IgD-negative memory B cell (primary cell): ENCODE data around the gene EMX2. TPM values are rescaled to one million over a fixed set of nuclear protein-coding genes. Genes with fewer than 3 reads are reported as not detected.

Experiments
- H3K27ac Mint-ChIP-seq, 3 donors: one replicate each; pipeline ENCODE4 v1.8.0; 2020 to 2022; ENCODE audit warnings: mild to moderate bottlenecking in 3 of 3, mixed read lengths in 3 of 3, moderate library complexity in 1 of 3
- H3K27me3 Mint-ChIP-seq: one replicate; pipeline ENCODE4 v1.8.0; 2021; ENCODE audit warnings: mixed read lengths
- H3K36me3 Mint-ChIP-seq: one replicate; pipeline ENCODE4 v1.8.0; 2020; ENCODE audit warnings: mild to moderate bottlenecking, mixed read lengths
- H3K4me1 Mint-ChIP-seq, 3 donors: one replicate each; pipeline ENCODE4 v1.8.0; 2020 to 2022; ENCODE audit warnings: mixed read lengths in 3 of 3, mild to moderate bottlenecking in 1 of 3
- H3K4me3 Mint-ChIP-seq, 4 donors: one replicate each; pipeline ENCODE4 v1.8.0; 2020 to 2022; ENCODE audit warnings: mild to moderate bottlenecking in 4 of 4, mixed read lengths in 4 of 4, moderate library complexity in 3 of 4
- H3K9me3 Mint-ChIP-seq, 3 donors: one replicate each; pipeline ENCODE4 v1.8.0; 2020 to 2021; ENCODE audit warnings: mixed read lengths in 3 of 3, mild to moderate bottlenecking in 1 of 3
- polyA plus RNA-seq: library from polyadenylated mRNA; unstranded; fragments of 300-500 nt; fragmentation: Illumina TruSeq; gene quantifications from one replicate; pipeline ENCODE4 v1.2.3, GENCODE V29; 2021

EMX2 gene
- polyA plus RNA-seq, 1 donor from 2014 or later = not detected

GRCh38 chr10:117546020-117546580 is 3.6 kb downstream of the EMX2 start:
- peak overlapping the region in 1 of 3 donors; percentile 8 for H3K27ac Mint-ChIP-seq
- no peaks in the 10 kb centered on the region for H3K36me3 Mint-ChIP-seq
- H3K9me3 Mint-ChIP-seq = peaks cover 0 to 4% (median 0%) of the 10 kb centered on the region in 3 donors
- H3K27me3 Mint-ChIP-seq = peaks cover 65% of the 10 kb centered on the region
- H3K4me1 Mint-ChIP-seq = peaks cover 2 to 11% (median 7%) of the 10 kb centered on the region in 3 donors
- peak overlapping the region in 2 of 4 donors; percentile 14 to 37 for H3K4me3 Mint-ChIP-seq

- Mint-ChIP-seq H3K4me3 (no peak overlapping the region), H3K9me3 (peaks cover 0 to 4% (median 0%) of the 10 kb centered on the region in 3 donors), H3K4me1 (peaks cover under 1 to 10% (median 2%) of the 10 kb centered on the region in 3 donors), H3K36me3 (no peaks in the 10 kb centered on the region), H3K27me3 (peaks cover 65% of the 10 kb centered on the region), H3K27ac (no peak overlapping the region)
Measured at GRCh38 chr10:117546581-117547015, 4.1 kb downstream of the EMX2 start.

- Mint-ChIP-seq H3K36me3 (no peaks in the 10 kb centered on the region), H3K27me3 (peaks cover 66% of the 10 kb centered on the region), H3K4me1 (peaks cover 0 to 9% (median 0%) of the 10 kb centered on the region in 3 donors), H3K9me3 (peaks cover 0 to 4% (median 0%) of the 10 kb centered on the region in 3 donors), H3K27ac (peak overlapping the region in 2 of 3 donors; percentile 60 to 89), H3K4me3 (peak overlapping the region in 1 of 4 donors; percentile 78)
Measured at GRCh38 chr10:117547016-117547715, 4.6 kb downstream of the EMX2 start.

GRCh38 chr10:117547716-117548668 is 5.4 kb downstream of the EMX2 start:
- Mint-ChIP-seq H3K27ac (peak overlapping the region in 2 of 3 donors; percentile 47 to 60), H3K9me3 (peaks cover 0 to 6% (median 0%) of the 10 kb centered on the region in 3 donors), H3K36me3 (no peaks in the 10 kb centered on the region), H3K4me3 (peak overlapping the region in 2 of 4 donors; percentile 32 to 78), H3K27me3 (peaks cover 70% of the 10 kb centered on the region), H3K4me1 (peaks cover 0 to 9% (median 0%) of the 10 kb centered on the region in 3 donors)

- Mint-ChIP-seq H3K27ac (no peak overlapping the region), H3K9me3 (peaks cover 0 to 5% (median 0%) of the 10 kb centered on the region in 3 donors)
Measured at GRCh38 chr10:117549100-117549585, 6.6 kb downstream of the EMX2 start.

GRCh38 chr10:117550076-117550475 is 7.5 kb downstream of the EMX2 start:
- Mint-ChIP-seq H3K4me1 (peaks cover 0 to 9% (median 0%) of the 10 kb centered on the region in 3 donors), H3K27me3 (peaks cover 74% of the 10 kb centered on the region), H3K9me3 (peaks cover 0 to 4% (median 0%) of the 10 kb centered on the region in 3 donors), H3K36me3 (no peaks in the 10 kb centered on the region), H3K4me3 (peak overlapping the region in 1 of 4 donors; percentile 17), H3K27ac (peak overlapping the region in 2 of 3 donors; percentile 48 to 83)

More at GRCh38 chr10:117549100-117549585, 6.6 kb downstream of the EMX2 start:
- no peak overlapping the region for H3K4me3 Mint-ChIP-seq
- no peaks in the 10 kb centered on the region for H3K36me3 Mint-ChIP-seq
- peaks cover 0 to 9% (median 0%) of the 10 kb centered on the region in 3 donors for H3K4me1 Mint-ChIP-seq
- H3K27me3 Mint-ChIP-seq = peaks cover 72% of the 10 kb centered on the region

GRCh38 chr10:117550599-117551329 is 8.2 kb downstream of the EMX2 start:
- H3K9me3 Mint-ChIP-seq = peaks cover 0 to 4% (median 0%) of the 10 kb centered on the region in 3 donors
- peaks cover 0 to 9% (median 0%) of the 10 kb centered on the region in 3 donors for H3K4me1 Mint-ChIP-seq
- H3K4me3 Mint-ChIP-seq = no peak overlapping the region
- no peaks in the 10 kb centered on the region for H3K36me3 Mint-ChIP-seq
- peak overlapping the region in 1 of 3 donors; percentile 71 for H3K27ac Mint-ChIP-seq
- peaks cover 73% of the 10 kb centered on the region for H3K27me3 Mint-ChIP-seq

- Mint-ChIP-seq H3K27ac (peak overlapping the region in 2 of 3 donors; percentile 59 to 71), H3K27me3 (peaks cover 71% of the 10 kb centered on the region), H3K36me3 (no peaks in the 10 kb centered on the region), H3K4me1 (peaks cover 0 to 6% (median 0%) of the 10 kb centered on the region in 3 donors), H3K4me3 (no peak overlapping the region), H3K9me3 (peaks cover 0 to 4% (median 0%) of the 10 kb centered on the region in 3 donors)
Measured at GRCh38 chr10:117551330-117552155, 9.0 kb downstream of the EMX2 start.

- Mint-ChIP-seq H3K4me1 (peaks cover 0 to 6% (median 0%) of the 10 kb centered on the region in 3 donors), H3K36me3 (no peaks in the 10 kb centered on the region), H3K4me3 (peak overlapping the region in 1 of 4 donors; percentile 60), H3K27me3 (peaks cover 69% of the 10 kb centered on the region), H3K9me3 (peaks cover 0 to 4% (median 0%) of the 10 kb centered on the region in 3 donors), H3K27ac (peak overlapping the region in 1 of 3 donors; percentile 59)
Measured at GRCh38 chr10:117552156-117552631, 9.6 kb downstream of the EMX2 start.

GRCh38 chr10:117552701-117553141 is 10.2 kb downstream of the EMX2 start:
- H3K27me3 Mint-ChIP-seq = peaks cover 64% of the 10 kb centered on the region
- H3K4me3 Mint-ChIP-seq = peak overlapping the region in 2 of 4 donors; percentile 60 to 73
- H3K4me1 Mint-ChIP-seq = peaks cover 0 to 4% (median 0%) of the 10 kb centered on the region in 3 donors
- no peak overlapping the region for H3K27ac Mint-ChIP-seq
- H3K9me3 Mint-ChIP-seq = peaks cover 0 to 4% (median 0%) of the 10 kb centered on the region in 3 donors
- H3K36me3 Mint-ChIP-seq = no peaks in the 10 kb centered on the region

GRCh38 chr10:117553142-117553814 is 10.7 kb downstream of the EMX2 start:
- Mint-ChIP-seq H3K9me3 (peaks cover 0 to 4% (median 0%) of the 10 kb centered on the region in 3 donors), H3K4me1 (no peaks in the 10 kb centered on the region), H3K4me3 (no peak overlapping the region), H3K27ac (no peak overlapping the region), H3K36me3 (no peaks in the 10 kb centered on the region), H3K27me3 (peaks cover 58% of the 10 kb centered on the region)

- Mint-ChIP-seq H3K27me3 (peaks cover 55% of the 10 kb centered on the region), H3K4me3 (no peak overlapping the region), H3K9me3 (peaks cover 0 to 4% (median 0%) of the 10 kb centered on the region in 3 donors), H3K4me1 (no peaks in the 10 kb centered on the region), H3K36me3 (no peaks in the 10 kb centered on the region), H3K27ac (no peak overlapping the region)
Measured at GRCh38 chr10:117553815-117554172, 11.2 kb downstream of the EMX2 start.
